ENCODE data around the gene ATP8B4. TPM values are rescaled to one million over a fixed set of nuclear protein-coding genes. Genes with fewer than 3 reads are reported as not detected.

Gene ATP8B4
- total RNA-seq, 4 donors from 2014 or later = 11.8 to 18.2 (median 13.4) TPM

DNA sequence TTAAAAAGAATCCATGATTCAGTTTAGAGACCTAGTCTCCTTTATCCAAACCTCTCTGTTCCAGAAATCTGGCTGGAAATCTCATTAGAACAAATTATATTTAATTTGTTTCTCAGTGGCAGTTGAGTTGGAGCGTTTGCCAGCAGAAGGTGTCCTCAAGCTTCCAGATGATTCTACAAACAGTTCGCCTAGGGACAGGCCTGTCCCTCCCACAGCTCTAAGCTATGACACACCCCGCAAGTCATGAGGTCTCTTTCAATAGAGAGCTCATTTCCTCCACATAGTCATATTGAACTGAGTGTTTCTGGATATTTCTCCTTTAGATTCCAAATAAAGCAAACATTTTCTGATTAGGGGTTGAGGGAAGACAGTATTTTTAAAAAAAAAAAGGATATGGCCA lies 230.3 kb downstream of the ATP8B4 start:
- no peaks in the 10 kb centered on the region for H3K9me3 ChIP-seq
- H3K27me3 ChIP-seq = no peaks in the 10 kb centered on the region
- no peak for DNase-seq (ENCODE audit: low spot score in 2 of 2)
- H3K4me1 ChIP-seq = peaks cover 0 to 4% (median 0%) of the 10 kb centered on the region in 4 donors
- H3K4me3 ChIP-seq = no peak overlapping the region
- 86 to 90% methylated on average over 3 of the region's 3 CpGs for WGBS, 2 donors
- TF ChIP-seq POLR2A (IDR thresholded peaks at IDR 0.05) = no peak
- no peak for TF ChIP-seq EP300 (IDR thresholded peaks at IDR 0.05)
- TF ChIP-seq, protein P1, sequence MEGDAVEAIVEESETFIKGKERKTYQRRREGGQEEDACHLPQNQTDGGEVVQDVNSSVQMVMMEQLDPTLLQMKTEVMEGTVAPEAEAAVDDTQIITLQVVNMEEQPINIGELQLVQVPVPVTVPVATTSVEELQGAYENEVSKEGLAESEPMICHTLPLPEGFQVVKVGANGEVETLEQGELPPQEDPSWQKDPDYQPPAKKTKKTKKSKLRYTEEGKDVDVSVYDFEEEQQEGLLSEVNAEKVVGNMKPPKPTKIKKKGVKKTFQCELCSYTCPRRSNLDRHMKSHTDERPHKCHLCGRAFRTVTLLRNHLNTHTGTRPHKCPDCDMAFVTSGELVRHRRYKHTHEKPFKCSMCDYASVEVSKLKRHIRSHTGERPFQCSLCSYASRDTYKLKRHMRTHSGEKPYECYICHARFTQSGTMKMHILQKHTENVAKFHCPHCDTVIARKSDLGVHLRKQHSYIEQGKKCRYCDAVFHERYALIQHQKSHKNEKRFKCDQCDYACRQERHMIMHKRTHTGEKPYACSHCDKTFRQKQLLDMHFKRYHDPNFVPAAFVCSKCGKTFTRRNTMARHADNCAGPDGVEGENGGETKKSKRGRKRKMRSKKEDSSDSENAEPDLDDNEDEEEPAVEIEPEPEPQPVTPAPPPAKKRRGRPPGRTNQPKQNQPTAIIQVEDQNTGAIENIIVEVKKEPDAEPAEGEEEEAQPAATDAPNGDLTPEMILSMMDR (IDR thresholded peaks at IDR 0.05) = no peak
- H3K27ac ChIP-seq = no peak overlapping the region
- H3K36me3 ChIP-seq = no peaks in the 10 kb centered on the region

DNA sequence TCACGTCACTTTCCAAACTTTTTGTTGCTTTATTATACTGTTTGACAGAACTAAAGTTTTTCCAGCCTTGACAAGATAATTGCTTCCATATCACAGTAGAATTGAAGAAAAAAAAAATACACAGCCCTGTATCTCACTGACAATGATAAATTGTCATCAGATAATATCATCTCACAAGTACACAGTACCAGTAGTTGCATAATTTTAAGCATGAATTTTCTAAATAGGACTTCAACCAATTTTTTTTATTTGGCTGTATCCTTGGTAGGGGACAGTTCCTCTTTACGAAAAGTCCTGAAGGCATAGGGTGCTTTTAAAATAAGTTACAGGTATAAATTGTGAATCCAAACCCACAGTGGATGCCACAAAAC lies 230.7 kb downstream of the ATP8B4 start:
- no peak for DNase-seq (ENCODE audit: low spot score in 2 of 2)
- TF ChIP-seq EP300 (IDR thresholded peaks at IDR 0.05) (no peak), POLR2A (IDR thresholded peaks at IDR 0.05) (no peak)
- TF ChIP-seq, protein P1 (IDR thresholded peaks at IDR 0.05) = no peak
- Histone ChIP-seq H3K9me3 (no peaks in the 10 kb centered on the region), H3K4me3 (no peak overlapping the region), H3K4me1 (peaks cover 0 to 4% (median 0%) of the 10 kb centered on the region in 4 donors), H3K36me3 (no peaks in the 10 kb centered on the region), H3K27me3 (no peaks in the 10 kb centered on the region), H3K27ac (no peak overlapping the region)
- 83 to 85% methylated on average over 2 of the region's 2 CpGs for WGBS, 2 donors

DNA sequence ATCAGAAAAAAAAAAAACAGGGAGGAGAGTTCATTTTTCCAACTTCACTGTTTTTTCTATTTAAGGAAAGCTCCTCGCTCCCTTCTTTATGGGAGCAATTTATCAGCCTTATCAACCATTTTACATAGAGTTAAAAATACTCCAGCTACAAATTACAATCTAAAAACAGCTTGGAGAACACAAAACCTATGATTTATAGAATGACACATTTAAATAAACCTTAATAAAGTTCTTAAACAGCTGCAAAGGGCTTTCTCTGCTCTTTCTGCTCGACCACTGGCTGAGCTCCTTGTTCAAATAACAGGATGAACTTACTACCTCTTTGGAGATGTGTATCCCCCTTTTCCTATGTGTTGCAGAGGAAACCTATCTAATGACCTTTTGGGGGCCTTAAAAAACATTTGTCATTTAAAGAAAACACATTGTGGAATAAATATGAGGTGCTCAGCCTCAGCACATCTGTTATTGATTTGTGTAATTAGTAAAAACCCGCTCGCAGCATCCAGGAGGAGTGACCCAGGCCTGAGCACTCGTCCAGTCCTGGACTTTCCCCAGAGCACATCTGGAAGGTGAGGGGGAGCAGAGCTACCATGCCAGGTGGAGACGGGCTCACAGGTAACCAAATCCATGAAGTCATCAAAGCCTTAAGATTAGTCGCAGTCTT lies 231.2 kb downstream of the ATP8B4 start:
- H3K36me3 ChIP-seq = no peaks in the 10 kb centered on the region
- peaks cover 0 to 4% (median 0%) of the 10 kb centered on the region in 4 donors for H3K4me1 ChIP-seq
- no peak overlapping the region for H3K27ac ChIP-seq
- TF ChIP-seq, protein P1 (IDR thresholded peaks at IDR 0.05) = no peak
- TF ChIP-seq POLR2A (IDR thresholded peaks at IDR 0.05) (no peak), EP300 (IDR thresholded peaks at IDR 0.05) (no peak)
- no peak overlapping the region for H3K4me3 ChIP-seq
- DNase-seq (ENCODE audit: low spot score in 2 of 2) = no peak
- no peaks in the 10 kb centered on the region for H3K9me3 ChIP-seq
- H3K27me3 ChIP-seq = no peaks in the 10 kb centered on the region
- WGBS, 2 donors = 64 to 73% methylated on average over 7 of the region's 7 CpGs

DNA sequence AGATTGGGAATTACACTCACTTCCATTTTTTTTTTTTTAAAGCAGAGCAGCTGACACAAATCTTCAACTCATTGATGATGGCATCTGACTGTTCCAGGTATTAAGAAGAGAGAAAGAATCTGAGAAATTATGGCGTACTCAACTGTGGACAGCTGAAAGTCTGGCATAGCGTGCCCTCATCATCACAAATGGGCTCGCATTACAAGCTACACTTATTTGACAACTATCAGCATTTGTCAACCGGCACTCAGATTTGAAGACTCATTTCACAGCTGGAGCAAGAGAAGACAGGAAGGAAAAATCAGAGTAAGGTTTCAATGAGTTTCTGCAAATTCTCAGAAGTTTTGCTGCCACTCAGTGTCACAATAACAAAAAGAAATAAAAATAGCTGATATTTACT lies 235.9 kb downstream of the ATP8B4 start:
- H3K27me3 ChIP-seq = no peaks in the 10 kb centered on the region

DNA sequence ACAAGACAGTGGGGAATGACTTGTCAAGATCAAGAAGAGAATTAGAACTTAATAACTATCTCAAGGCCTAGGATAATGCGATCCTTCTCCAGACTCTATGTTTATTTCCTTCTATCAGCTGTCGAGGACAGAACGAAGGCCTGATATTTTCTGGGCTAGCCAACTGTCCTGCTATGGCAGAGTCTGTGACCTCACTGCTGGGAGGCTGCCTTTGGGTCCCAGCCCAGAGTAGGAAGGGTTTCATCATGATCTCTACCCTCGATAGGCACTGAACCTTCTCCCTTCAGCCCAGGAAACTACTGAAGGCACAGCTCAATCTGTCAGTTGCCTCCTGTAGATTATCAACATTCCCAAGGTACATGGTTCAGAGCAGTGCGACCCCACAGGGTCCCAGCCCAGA lies 237.2 kb downstream of the ATP8B4 start:
- no peak for DNase-seq (ENCODE audit: low spot score in 2 of 2)
- H3K4me3 ChIP-seq = no peak overlapping the region
- WGBS, 2 donors = 91 to 92% methylated on average over 5 of the region's 5 CpGs
- no peak for TF ChIP-seq EP300 (IDR thresholded peaks at IDR 0.05)
- TF ChIP-seq, protein P1 (IDR thresholded peaks at IDR 0.05) = no peak
- TF ChIP-seq POLR2A (IDR thresholded peaks at IDR 0.05) = no peak
- H3K27me3 ChIP-seq = no peaks in the 10 kb centered on the region
- H3K9me3 ChIP-seq = no peaks in the 10 kb centered on the region
- H3K27ac ChIP-seq = no peak overlapping the region
- peaks cover 0 to 22% (median 11%) of the 10 kb centered on the region in 4 donors for H3K4me1 ChIP-seq
- H3K36me3 ChIP-seq = no peaks in the 10 kb centered on the region

More for the DNA sequence above, 235.9 kb downstream of the ATP8B4 start:
- TF ChIP-seq POLR2A (IDR thresholded peaks at IDR 0.05) (no peak), EP300 (IDR thresholded peaks at IDR 0.05) (no peak)
- TF ChIP-seq, protein P1 (IDR thresholded peaks at IDR 0.05) = no peak
- 95 to 96% methylated on average over 4 of the region's 4 CpGs for WGBS, 2 donors
- Histone ChIP-seq H3K27ac (no peak overlapping the region), H3K4me3 (no peak overlapping the region), H3K4me1 (peaks cover 0 to 13% (median 10%) of the 10 kb centered on the region in 4 donors), H3K36me3 (no peaks in the 10 kb centered on the region), H3K9me3 (no peaks in the 10 kb centered on the region)
- no peak for DNase-seq (ENCODE audit: low spot score in 2 of 2)

Measured in tibial nerve (tissue), 4 donors.